HG03469 (cell line): ENCODE measurements around the gene BTBD6.

Experiments
- ATAC-seq: cut with Tn5 transposase; IDR thresholded peaks from one replicate; pipeline ENCODE4 v1.9.1; 2021; ENCODE audit warnings: mild to moderate bottlenecking, moderate library complexity, moderate number of reproducible peaks; ENCODE audit not compliant: unreplicated experiment

Gene BTBD6

DNA sequence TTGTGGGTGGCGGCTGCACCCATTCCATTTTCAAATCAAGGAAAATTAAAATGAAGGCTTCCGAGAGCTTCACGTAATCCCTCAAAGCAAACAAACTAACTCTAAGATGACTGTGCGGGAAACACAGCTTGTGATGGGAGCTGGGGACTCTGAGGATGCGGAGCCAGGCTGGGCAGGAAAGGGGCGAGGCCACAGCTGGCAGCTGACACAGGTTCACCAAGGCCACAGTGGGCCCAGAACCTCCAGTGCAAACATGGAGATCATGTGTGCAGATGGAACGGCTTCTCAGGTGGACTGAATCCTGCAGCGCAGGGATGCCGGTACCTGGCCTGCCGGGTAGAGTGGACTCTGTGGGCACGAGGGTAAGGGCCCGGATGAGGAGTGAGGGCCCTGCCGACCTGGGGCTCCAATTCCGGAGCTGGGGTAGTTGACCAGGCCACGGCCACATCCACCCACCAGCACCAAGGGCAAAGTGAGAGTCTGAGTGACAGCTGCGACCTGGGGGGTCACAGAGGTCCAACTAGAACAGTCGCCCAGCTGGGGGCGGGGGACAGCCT, 19.2 kb upstream of the BTBD6 start:
- no peak for ATAC-seq

GRCh38 chr14:105240811-105241576, 7.3 kb upstream of the BTBD6 start:
- ATAC-seq = no peak

DNA sequence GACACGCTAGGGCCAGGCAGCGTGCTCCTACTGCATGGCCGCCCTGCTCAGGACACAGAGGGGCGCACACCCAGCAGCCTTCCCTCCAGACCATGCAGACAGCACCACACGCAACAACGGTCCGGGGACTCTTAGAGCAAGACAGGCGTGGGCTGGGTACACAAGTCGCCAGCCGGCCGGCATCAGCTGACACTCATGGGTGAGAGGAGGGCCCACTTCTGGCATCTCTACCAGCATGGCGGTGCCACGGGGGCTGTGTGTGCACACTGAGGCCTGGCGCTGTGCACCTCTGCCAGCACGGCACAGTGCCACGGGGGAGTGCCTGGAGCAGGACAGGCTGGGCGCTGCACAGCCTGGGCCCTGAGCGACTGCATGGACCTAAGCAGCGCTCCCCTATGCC, 6.7 kb upstream of the BTBD6 start:
- no peak for ATAC-seq

DNA sequence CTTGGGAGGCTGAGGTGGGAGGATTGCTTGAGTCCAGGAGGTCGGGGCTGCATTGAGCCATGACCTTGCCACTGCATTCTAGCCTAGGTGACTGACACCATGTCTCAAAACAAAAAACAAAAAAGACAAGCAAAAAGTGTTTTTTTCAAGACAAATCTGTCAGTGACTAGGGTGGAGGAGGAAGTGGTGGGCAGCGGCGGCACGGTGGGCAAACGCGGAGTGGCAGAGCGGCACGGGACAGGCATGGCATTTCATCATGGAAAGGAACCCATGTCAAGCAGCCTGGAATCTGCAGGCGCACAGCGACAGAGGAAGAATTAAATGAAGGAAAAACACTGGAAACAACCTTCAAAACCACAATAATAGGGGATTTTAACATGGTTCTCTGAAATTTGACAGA, 4.0 kb upstream of the BTBD6 start:
- no peak for ATAC-seq

DNA sequence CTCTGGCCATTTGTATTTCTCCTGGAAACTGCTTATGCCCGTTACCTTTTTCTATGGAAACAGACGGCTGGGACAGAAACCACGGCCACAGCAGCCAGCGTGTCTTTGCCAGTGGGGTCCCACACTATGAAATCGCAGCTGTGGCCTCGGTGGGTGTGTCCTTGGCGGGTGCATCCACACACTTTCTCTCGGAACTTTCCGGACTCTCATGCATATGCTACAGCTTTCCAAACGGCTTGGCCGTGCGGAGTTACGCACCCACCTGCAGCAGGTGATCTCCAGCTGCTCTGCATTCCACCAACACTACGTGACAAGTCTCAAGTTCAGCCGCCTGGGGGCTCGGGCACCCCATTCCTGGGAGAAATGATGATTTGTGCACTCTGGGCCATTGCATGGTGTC, 1.3 kb upstream of the BTBD6 start:
- ATAC-seq = no peak

- peak; percentile 7 for ATAC-seq
Observed at GRCh38 chr14:105247715-105248367, 492 bp upstream of the BTBD6 start.

DNA sequence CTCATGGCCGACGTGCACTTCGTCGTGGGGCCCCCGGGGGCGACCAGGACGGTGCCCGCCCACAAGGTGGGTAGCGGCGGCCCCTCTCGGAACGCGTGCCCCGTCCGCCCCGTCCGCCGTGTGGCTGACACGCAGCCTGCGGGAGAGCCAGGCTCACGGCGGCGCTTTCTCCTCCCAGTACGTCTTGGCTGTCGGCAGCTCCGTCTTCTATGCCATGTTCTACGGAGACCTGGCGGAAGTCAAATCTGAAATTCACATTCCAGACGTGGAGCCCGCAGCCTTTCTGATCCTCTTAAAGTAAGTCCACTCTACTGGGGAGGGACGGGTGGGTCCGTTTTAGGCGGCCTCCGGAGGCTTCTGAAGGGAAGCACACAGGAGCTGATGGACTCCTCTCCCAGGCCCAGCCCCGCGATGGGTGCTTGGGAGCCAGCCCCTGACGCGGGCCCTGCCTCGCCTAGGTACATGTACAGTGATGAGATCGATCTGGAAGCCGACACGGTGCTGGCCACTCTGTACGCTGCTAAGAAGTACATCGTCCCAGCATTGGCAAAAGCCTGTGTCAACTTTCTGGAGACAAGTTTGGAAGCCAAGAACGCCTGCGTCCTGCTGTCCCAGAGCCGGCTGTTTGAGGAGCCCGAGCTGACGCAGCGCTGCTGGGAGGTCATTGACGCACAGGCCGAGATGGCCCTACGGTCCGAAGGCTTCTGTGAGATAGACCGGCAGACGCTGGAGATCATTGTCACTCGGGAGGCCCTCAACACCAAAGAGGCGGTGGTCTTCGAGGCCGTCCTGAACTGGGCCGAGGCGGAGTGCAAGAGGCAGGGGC, 1.1 kb downstream of the BTBD6 start:
- ATAC-seq = no peak

GRCh38 chr14:105250008-105250366, 1.7 kb downstream of the BTBD6 start:
- ATAC-seq = no peak

- no peak for ATAC-seq
Observed at GRCh38 chr14:105250986-105251385, 2.7 kb downstream of the BTBD6 start.

DNA sequence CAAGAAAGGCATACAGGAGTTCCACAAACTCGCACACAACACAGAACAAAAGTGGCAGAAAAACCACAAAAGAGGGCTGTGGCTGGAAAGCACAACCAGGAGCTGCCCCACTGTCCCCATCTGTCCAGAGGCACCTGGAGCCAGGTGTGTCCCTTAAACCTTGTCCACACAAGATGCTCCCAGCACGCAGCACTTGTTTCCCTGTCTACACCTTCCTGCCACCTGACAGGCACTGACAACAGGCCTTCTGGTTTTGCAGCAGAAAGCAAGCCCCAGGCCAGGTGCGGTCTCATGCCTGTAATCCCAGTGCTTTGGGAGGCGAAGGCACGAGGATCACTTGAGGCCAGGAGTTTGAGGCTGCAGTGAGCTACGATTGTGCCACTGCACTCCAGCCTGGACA, 3.6 kb downstream of the BTBD6 start:
- ATAC-seq = no peak

- no peak for ATAC-seq
Observed at GRCh38 chr14:105252552-105253328, 4.4 kb downstream of the BTBD6 start.

- no peak for ATAC-seq
Observed at GRCh38 chr14:105253329-105253682, 5.0 kb downstream of the BTBD6 start.

DNA sequence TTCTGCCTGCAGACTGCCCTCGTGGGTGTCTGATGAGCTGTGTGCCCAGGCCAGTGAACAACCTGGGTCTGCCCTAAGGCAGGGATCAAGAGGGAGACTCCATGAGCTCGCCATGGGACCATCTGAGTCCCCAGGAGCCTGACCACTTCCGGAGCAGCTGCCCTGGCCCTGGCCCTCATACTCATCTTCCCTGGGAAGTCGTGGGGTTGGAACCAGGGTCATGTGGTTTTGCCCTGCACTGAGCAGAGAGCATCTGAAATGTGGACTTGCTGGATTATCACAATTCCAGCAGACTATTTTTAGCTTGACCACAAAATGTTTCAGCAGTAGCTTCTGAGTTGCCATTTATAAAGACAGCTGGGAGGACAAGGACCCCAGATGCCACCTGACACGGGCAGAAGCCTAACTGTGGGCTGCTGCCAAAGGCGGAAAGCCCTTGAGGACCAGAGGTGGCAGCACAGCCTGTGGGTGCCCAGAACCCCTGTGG, 6.7 kb downstream of the BTBD6 start:
- no peak for ATAC-seq

GRCh38 chr14:105256292-105256960, 8.1 kb downstream of the BTBD6 start:
- ATAC-seq = no peak

GRCh38 chr14:105257464-105257863, 9.1 kb downstream of the BTBD6 start:
- no peak for ATAC-seq

- no peak for ATAC-seq
Observed at GRCh38 chr14:105258846-105259245, 10.5 kb downstream of the BTBD6 start.

DNA sequence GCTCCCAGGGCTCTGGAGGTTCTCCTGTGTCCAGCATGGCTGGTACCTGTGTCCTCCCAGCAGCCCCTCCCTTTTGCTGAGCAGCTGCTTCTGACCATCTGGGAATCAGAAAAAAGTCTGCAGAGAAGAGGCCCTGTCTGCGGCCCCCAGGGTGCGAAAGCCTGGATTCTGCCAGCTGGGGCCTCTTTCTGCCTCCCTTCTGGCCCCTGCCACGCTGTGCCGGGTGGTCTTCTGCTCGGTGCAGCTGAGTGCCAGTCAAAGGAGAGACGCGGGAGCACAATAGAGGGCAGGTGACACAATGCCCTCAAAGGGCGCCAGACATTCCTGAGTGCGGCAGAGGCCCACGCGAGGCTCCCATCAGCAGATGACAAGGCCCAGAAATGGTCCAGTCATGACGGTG, 12.6 kb downstream of the BTBD6 start:
- ATAC-seq = no peak

DNA sequence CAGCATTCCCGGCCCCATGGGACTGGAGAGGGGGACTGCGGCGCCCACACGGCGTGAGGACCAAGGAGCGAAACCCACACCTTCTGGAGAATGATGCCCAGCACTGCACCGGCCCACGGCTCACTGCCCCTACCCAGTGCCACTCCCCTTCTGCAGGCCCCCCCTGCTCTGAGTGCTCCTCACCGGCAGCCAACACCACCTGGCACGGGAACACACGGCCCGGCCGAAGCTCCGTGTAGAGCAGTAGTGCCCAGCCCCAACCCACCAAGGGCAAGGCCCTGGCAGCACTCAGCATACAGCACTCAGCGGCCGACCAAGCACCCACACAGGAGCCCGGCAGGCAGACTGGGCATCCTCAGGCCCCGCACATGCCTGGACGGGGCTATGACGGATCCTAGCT, 13.4 kb downstream of the BTBD6 start:
- no peak for ATAC-seq

DNA sequence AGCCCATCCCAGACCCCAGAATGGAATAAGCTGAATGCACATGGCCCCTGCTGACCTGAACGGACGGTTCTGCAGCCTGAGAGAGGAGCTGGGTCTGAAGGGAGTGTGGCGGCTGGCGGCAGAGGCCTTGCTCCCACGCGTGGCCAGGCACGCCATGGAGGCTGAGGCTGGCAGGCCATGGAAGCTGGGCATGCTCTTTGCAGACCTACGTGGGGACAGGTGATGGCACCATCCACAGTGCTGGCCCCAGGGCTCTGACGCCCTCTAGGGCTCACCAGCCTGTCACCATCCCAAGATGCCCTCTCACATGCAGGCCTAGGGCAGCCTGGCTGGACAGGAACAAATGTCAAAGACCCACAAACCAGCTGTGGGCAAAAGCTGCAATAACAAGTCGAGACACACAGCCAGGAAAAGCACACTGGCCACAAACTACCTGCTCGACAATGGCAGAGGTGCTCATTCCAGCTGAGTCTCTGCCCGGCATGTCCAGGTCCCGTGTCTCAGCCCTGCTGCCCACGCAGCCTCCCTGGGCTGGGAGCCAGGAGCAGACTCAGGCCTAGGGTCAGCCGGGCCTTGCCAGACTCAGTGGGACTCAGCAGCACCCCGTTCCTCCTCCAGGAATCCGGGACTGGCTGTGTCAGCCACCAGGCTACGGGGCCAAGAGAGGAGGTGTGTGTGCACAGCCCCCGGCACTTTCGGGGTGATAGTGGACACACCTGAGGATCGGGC, 19.7 kb downstream of the BTBD6 start:
- no peak for ATAC-seq
